MM.1S (cell line): Measurements from ENCODE around the gene PTGDR2.

ENCODE experiments used
- EZH2 ChIP-seq: fragments of 300-600 bp; sonication (generic); optimal IDR thresholded peaks from 2 replicates; pipeline ENCODE3; 2017; ENCODE audit warnings: low read depth, mild to moderate bottlenecking, antibody characterized with exemption, low read length, mixed read lengths
- EZH2phosphoT487 ChIP-seq: fragments of 300-600 bp; sonication (generic); IDR thresholded peaks from 2 replicates; pipeline ENCODE4 v1.6.1; 2018; ENCODE audit warnings: antibody characterized with exemption, low read length
- TF ChIP-seq, protein P1 (sequence below): fragments of 300-600 bp; sonication (generic); IDR thresholded peaks from 2 replicates; pipeline ENCODE4 v1.5.1; 2016; ENCODE audit warnings: antibody characterized with exemption, low read length, mixed read lengths

DNA sequence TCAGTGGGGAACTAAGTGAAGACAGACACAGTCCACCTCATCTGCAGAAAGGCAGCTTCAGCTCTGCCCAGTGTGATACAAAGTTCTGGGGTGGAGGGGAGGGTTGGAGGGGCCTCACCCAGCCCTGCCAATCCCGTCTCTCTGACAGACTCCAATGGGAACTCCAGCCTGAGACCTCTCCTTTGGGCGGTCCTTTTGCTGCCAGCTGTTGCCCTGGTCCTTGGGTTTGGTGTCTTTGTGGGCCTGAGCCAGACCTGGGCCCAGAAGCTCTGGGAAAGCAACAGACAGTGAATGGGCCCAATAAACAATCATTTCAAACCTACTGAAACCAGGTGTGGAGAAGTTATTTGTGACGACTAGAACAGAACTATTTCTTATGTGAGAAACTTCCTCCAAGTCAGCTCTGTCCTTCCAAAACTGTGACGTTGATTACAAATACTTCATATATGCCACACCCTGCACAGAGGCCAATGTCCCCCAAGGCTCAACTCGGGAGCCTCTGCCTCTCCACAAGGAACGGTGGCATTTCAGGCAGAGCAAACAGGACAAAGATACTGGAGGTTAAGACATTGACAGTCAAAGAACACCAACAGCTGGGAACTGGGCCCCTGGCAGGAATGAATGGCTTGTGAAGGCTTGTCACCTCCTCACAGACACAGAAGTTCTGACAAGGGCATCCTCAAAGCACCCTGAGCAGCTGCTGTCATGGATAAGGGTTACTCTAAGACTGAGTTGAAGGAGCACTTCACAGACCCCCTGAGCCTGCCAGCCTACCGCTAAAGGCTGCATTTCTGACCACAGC, 19.8 kb upstream of the PTGDR2 start:
- TF ChIP-seq, protein P1, sequence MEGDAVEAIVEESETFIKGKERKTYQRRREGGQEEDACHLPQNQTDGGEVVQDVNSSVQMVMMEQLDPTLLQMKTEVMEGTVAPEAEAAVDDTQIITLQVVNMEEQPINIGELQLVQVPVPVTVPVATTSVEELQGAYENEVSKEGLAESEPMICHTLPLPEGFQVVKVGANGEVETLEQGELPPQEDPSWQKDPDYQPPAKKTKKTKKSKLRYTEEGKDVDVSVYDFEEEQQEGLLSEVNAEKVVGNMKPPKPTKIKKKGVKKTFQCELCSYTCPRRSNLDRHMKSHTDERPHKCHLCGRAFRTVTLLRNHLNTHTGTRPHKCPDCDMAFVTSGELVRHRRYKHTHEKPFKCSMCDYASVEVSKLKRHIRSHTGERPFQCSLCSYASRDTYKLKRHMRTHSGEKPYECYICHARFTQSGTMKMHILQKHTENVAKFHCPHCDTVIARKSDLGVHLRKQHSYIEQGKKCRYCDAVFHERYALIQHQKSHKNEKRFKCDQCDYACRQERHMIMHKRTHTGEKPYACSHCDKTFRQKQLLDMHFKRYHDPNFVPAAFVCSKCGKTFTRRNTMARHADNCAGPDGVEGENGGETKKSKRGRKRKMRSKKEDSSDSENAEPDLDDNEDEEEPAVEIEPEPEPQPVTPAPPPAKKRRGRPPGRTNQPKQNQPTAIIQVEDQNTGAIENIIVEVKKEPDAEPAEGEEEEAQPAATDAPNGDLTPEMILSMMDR = no peak
- no peak for TF ChIP-seq EZH2phosphoT487
- no peak for TF ChIP-seq EZH2
